ENCODE data around the gene IL17RB. TPM values are rescaled to one million over a fixed set of nuclear protein-coding genes. Genes with fewer than 3 reads are reported as not detected.

Gene IL17RB
- total and polyA plus RNA-seq, 4 donors, result 0.23 to 1.9 (median 0.74) TPM

DNA sequence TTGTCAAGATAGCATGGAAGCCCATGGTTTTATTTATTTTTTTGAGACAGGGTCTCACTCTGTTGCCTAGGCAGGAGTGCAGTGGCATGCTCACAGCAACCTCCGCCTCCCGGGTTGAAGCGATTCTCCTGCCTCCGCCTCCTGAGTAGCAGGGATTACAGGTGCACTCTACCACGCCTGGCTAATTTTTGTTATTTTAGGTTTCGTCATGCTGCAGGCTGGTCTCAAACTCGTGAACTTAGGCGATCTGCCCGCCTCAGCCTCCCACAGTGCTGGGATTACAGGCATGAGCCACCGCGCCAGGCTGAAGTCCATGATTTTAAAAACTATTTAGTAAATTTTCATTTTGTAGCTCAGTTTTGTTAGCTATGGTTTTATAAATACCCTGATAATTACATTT, 38.3 kb downstream of the IL17RB start:
- Histone ChIP-seq H3K9me3 (ENCODE audit: control insufficient read depth, low read length) (no peaks in the 10 kb centered on the region), H3K4me1 (ENCODE audit: control insufficient read depth in 1 of 2, insufficient read depth in 2 of 2, low read length in 2 of 2) (no peaks in the 10 kb centered on the region), H3K36me3 (ENCODE audit: control insufficient read depth in 1 of 2, insufficient read depth in 2 of 2, low read length in 1 of 2) (no peaks in the 10 kb centered on the region), H3K4me3 (ENCODE audit: low read length in 2 of 2) (no peak overlapping the region), H3K27ac (ENCODE audit: low read depth in 1 of 2, low read length in 2 of 2) (no peak overlapping the region), H3K27me3 (ENCODE audit: control insufficient read depth in 1 of 2, insufficient read depth in 2 of 2, low read length in 1 of 2) (no peaks in the 10 kb centered on the region)
- WGBS, 2 donors, result 93 to 95% methylated on average over 11 of the region's 11 CpGs
- intact Hi-C loops (cut with DNase I), result loop anchor here in 1 of 2 donors (10.0 kb wide), 1 partner anchor 540 kb away; the partner anchor contains the start of gene DCP1A
- ATAC-seq (ENCODE audit: low FRiP score) (no peak), DNase-seq (no peak)

DNA sequence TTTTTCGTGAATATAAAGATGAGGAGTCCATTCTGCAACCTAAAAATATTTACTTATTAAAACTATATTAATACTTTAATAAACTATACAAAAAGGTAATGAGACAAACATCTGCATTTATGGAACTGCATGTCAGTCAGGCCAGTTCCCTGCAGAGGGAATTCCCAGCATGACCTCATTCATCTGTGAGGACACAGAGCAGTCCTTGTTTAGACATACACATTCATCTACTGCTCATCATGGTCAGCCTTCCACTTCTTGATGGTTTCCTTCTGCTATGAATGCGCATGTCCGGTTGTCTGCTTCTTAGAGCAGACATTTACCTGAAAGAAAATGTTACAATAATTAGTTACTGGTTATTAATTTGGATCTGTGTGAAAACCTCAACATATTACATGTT, 38.9 kb downstream of the IL17RB start:
- no peaks in the 10 kb centered on the region for H3K9me3 ChIP-seq (ENCODE audit: control insufficient read depth, low read length)
- H3K4me1 ChIP-seq (ENCODE audit: control insufficient read depth in 1 of 2, insufficient read depth in 2 of 2, low read length in 2 of 2), result peaks cover 0 to 4% of the 10 kb centered on the region in 2 donors
- DNase-seq (no peak), ATAC-seq (ENCODE audit: low FRiP score) (no peak)
- H3K27me3 ChIP-seq (ENCODE audit: control insufficient read depth in 1 of 2, insufficient read depth in 2 of 2, low read length in 1 of 2), result no peaks in the 10 kb centered on the region
- intact Hi-C loops (cut with DNase I), result loop anchor here in 1 of 2 donors (10.0 kb wide), 1 partner anchor 540 kb away; the partner anchor contains the start of gene DCP1A
- no peak overlapping the region for H3K27ac ChIP-seq (ENCODE audit: low read depth in 1 of 2, low read length in 2 of 2)
- no peak overlapping the region for H3K4me3 ChIP-seq (ENCODE audit: low read length in 2 of 2)
- no peaks in the 10 kb centered on the region for H3K36me3 ChIP-seq (ENCODE audit: control insufficient read depth in 1 of 2, insufficient read depth in 2 of 2, low read length in 1 of 2)
- 90 to 91% methylated on average over 3 of the region's 3 CpGs for WGBS, 2 donors

GRCh38 chr3:53887446-53887845, 41.1 kb downstream of the IL17RB start:
- Histone ChIP-seq H3K9me3 (ENCODE audit: control insufficient read depth, low read length) (no peaks in the 10 kb centered on the region), H3K27ac (ENCODE audit: low read depth in 1 of 2, low read length in 2 of 2) (no peak overlapping the region), H3K4me1 (ENCODE audit: control insufficient read depth in 1 of 2, insufficient read depth in 2 of 2, low read length in 2 of 2) (peaks cover 0 to 9% of the 10 kb centered on the region in 2 donors), H3K36me3 (ENCODE audit: control insufficient read depth in 1 of 2, insufficient read depth in 2 of 2, low read length in 1 of 2) (no peaks in the 10 kb centered on the region), H3K4me3 (ENCODE audit: low read length in 2 of 2) (no peak overlapping the region), H3K27me3 (ENCODE audit: control insufficient read depth in 1 of 2, insufficient read depth in 2 of 2, low read length in 1 of 2) (no peaks in the 10 kb centered on the region)
- DNase-seq (no peak), ATAC-seq (ENCODE audit: low FRiP score) (no peak)
- intact Hi-C loops (cut with DNase I), result loop anchor here in 1 of 2 donors (10.0 kb wide), 1 partner anchor 543 kb away; the partner anchor contains the start of gene DCP1A

DNA sequence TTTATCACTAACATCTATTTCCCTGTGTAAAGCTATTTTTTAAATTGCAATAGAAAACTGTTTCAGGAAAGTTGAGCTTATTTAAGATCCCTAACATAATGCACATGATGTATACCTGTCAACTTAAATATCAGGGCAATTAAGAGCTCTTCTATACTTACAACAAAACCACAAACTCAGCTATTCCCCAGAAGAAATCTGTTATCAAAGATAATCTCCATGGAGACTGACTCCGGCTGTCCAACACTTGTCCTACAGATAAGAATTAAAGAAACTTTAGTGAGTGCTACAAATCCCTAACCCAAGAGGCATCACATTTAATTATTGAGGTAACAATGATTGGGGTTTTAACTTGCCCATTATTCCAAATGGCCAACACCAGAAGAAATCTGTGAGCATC, 41.9 kb downstream of the IL17RB start:
- H3K9me3 ChIP-seq (ENCODE audit: control insufficient read depth, low read length), result no peaks in the 10 kb centered on the region
- DNase-seq (no peak), ATAC-seq (ENCODE audit: low FRiP score) (no peak)
- no peaks in the 10 kb centered on the region for H3K27me3 ChIP-seq (ENCODE audit: control insufficient read depth in 1 of 2, insufficient read depth in 2 of 2, low read length in 1 of 2)
- intact Hi-C loops (cut with DNase I), result loop anchor here in 1 of 2 donors (10.0 kb wide), 1 partner anchor 543 kb away; the partner anchor contains the start of gene DCP1A
- whole genome bisulfite sequencing, 2 donors, result 51 to 64% methylated on average over 1 of the region's 1 CpG
- no peaks in the 10 kb centered on the region for H3K36me3 ChIP-seq (ENCODE audit: control insufficient read depth in 1 of 2, insufficient read depth in 2 of 2, low read length in 1 of 2)
- H3K27ac ChIP-seq (ENCODE audit: low read depth in 1 of 2, low read length in 2 of 2), result no peak overlapping the region
- no peak overlapping the region for H3K4me3 ChIP-seq (ENCODE audit: low read length in 2 of 2)
- peaks cover 0 to 9% of the 10 kb centered on the region in 2 donors for H3K4me1 ChIP-seq (ENCODE audit: control insufficient read depth in 1 of 2, insufficient read depth in 2 of 2, low read length in 2 of 2)

GRCh38 chr3:53890726-53891475, 44.5 kb downstream of the IL17RB start:
- Histone ChIP-seq H3K27ac (ENCODE audit: low read depth in 1 of 2, low read length in 2 of 2) (peak overlapping the region; percentile 25 to 80), H3K9me3 (ENCODE audit: control insufficient read depth, low read length) (no peaks in the 10 kb centered on the region), H3K4me3 (ENCODE audit: low read length in 2 of 2) (peak overlapping the region; percentile 16 to 52), H3K36me3 (ENCODE audit: control insufficient read depth in 1 of 2, insufficient read depth in 2 of 2, low read length in 1 of 2) (no peaks in the 10 kb centered on the region), H3K4me1 (ENCODE audit: control insufficient read depth in 1 of 2, insufficient read depth in 2 of 2, low read length in 2 of 2) (peaks cover 0 to 9% of the 10 kb centered on the region in 2 donors), H3K27me3 (ENCODE audit: control insufficient read depth in 1 of 2, insufficient read depth in 2 of 2, low read length in 1 of 2) (no peaks in the 10 kb centered on the region)
- DNase-seq (no peak), ATAC-seq (ENCODE audit: low FRiP score) (peak; percentile 19)
- 4 to 5% methylated on average over 21 of the region's 21 CpGs for WGBS, 2 donors
- intact Hi-C loops (cut with DNase I), result loop anchor here in 1 of 2 donors (2.0 to 5.0 kb wide), 3 partner anchors 84 to 544 kb away; partner anchors contain the start of gene DCP1A

DNA sequence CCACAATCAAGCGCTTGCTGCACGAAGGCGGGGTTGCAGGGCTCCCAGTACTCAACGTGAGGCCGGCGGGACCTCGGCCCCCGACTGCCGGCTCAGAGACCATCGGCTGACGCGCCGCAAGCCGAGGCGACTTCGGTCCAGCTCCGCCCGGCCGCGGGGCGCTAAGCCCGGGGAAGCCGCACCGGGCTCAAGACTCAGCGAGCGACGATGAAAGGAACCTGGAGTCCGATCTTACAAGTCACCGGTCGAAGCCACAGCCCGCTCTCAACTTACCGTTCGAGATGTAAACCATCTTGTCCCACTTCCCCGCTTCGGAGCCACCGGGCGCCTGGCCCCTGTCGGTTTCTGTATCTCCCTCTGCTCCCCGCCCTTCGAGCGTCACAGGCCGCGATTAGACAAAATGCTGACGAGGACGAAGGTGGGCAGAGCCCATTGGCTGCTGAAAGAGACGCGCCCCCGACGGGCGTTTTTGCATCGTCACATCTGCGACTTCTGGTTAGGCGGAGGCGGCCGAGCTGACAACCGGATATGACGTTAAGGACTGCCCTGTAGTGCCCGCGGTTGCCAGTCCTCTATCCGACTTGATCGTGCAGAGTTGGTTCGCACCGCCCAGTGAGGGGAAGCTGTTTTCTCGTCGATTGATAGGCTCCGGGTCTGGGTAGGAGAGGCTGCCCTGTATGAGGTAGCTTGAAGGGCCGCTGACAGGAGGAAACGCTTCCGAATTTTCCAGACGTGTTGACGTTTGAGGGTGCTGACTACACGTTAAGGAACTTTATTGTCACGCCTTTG, 45.3 kb downstream of the IL17RB start, which contains the start of gene SELENOK:
SELENOK (minus strand) TSS at position 363 of the 789 bp plus-strand sequence.
- Histone ChIP-seq H3K4me1 (ENCODE audit: control insufficient read depth in 1 of 2, insufficient read depth in 2 of 2, low read length in 2 of 2) (peaks cover 0 to 9% of the 10 kb centered on the region in 2 donors), H3K9me3 (ENCODE audit: control insufficient read depth, low read length) (no peaks in the 10 kb centered on the region), H3K27ac (ENCODE audit: low read depth in 1 of 2, low read length in 2 of 2) (peak within 1 kb of the TSS; percentile 79 to 80), H3K4me3 (ENCODE audit: low read length in 2 of 2) (peak within 1 kb of the TSS; percentile 37 to 52), H3K36me3 (ENCODE audit: control insufficient read depth in 1 of 2, insufficient read depth in 2 of 2, low read length in 1 of 2) (no peaks in the 10 kb centered on the region), H3K27me3 (ENCODE audit: control insufficient read depth in 1 of 2, insufficient read depth in 2 of 2, low read length in 1 of 2) (no peaks in the 10 kb centered on the region)
- 0 to 1% methylated on average over 72 to 73 of the region's 73 CpGs for WGBS, 2 donors
- intact Hi-C loops (cut with DNase I), result loop anchor here in 1 of 2 donors (2.0 to 5.0 kb wide), 3 partner anchors 84 to 545 kb away; partner anchors contain the start of gene DCP1A
- ATAC-seq (ENCODE audit: low FRiP score), result peak; percentile 100
- peak; percentile 99 for DNase-seq

DNA sequence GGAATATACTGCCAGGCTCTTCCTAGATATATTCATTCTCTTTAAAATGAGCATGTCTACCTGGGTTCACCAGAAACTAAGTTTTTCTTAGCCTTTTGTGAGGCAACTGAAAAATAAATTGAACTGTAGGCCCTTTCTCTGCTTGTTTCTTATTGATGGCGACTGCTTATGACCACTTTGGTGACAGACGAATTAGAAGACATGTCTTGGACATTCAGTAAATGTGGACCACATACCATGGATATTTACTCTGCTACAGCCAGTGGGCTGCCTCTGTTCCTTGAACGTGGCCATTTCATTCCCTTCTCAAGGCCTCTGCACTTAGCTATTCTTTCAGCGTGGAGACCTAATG, 45.9 kb downstream of the IL17RB start:
- DNase-seq (no peak), ATAC-seq (ENCODE audit: low FRiP score) (no peak)
- Histone ChIP-seq H3K4me1 (ENCODE audit: control insufficient read depth in 1 of 2, insufficient read depth in 2 of 2, low read length in 2 of 2) (peaks cover 0 to 9% of the 10 kb centered on the region in 2 donors), H3K9me3 (ENCODE audit: control insufficient read depth, low read length) (no peaks in the 10 kb centered on the region), H3K27me3 (ENCODE audit: control insufficient read depth in 1 of 2, insufficient read depth in 2 of 2, low read length in 1 of 2) (no peaks in the 10 kb centered on the region), H3K36me3 (ENCODE audit: control insufficient read depth in 1 of 2, insufficient read depth in 2 of 2, low read length in 1 of 2) (no peaks in the 10 kb centered on the region), H3K27ac (ENCODE audit: low read depth in 1 of 2, low read length in 2 of 2) (peak overlapping the region; percentile 69 to 79), H3K4me3 (ENCODE audit: low read length in 2 of 2) (peak overlapping the region; percentile 23 to 37)
- intact Hi-C loops (cut with DNase I), result loop anchor here in 1 of 2 donors (5.0 kb wide), 2 partner anchors 85 to 115 kb away; no protein-coding TSS in a partner anchor
- WGBS, 2 donors, result 42 to 54% methylated on average over 4 of the region's 4 CpGs

GRCh38 chr3:53899750-53900149, 53.4 kb downstream of the IL17RB start:
- no peak for DNase-seq
- intact Hi-C loops (cut with DNase I), result no loop called here
- no peak for ATAC-seq (ENCODE audit: low FRiP score)
- H3K27ac ChIP-seq (ENCODE audit: low read depth in 1 of 2, low read length in 2 of 2), result no peak overlapping the region
- no peak overlapping the region for H3K4me3 ChIP-seq (ENCODE audit: low read length in 2 of 2)
- H3K4me1 ChIP-seq (ENCODE audit: control insufficient read depth in 1 of 2, insufficient read depth in 2 of 2, low read length in 2 of 2), result no peaks in the 10 kb centered on the region
- H3K9me3 ChIP-seq (ENCODE audit: control insufficient read depth, low read length), result no peaks in the 10 kb centered on the region
- no peaks in the 10 kb centered on the region for H3K27me3 ChIP-seq (ENCODE audit: control insufficient read depth in 1 of 2, insufficient read depth in 2 of 2, low read length in 1 of 2)
- H3K36me3 ChIP-seq (ENCODE audit: control insufficient read depth in 1 of 2, insufficient read depth in 2 of 2, low read length in 1 of 2), result no peaks in the 10 kb centered on the region
- 50 to 57% methylated on average over 2 of the region's 2 CpGs for WGBS, 2 donors

Measured in aorta (tissue), 5 donors.